GM12878 (cell line): ENCODE data around the gene PCK2. TPM values are rescaled to one million over a fixed set of nuclear protein-coding genes. Genes with fewer than 3 reads are reported as not detected.

Experiments
- ATAC-seq: fragments of 200-7000 bp; cut with Tn5 transposase; 3 replicates; pipeline ENCODE4 v1.9.1; 2020; ENCODE audit warnings: mild to moderate bottlenecking, moderate library complexity
- BruUV-seq: library from RNA; stranded (reverse); fragments of 400-500 nt; replicated peaks from 2 replicates; lab custom pipeline; 2021; lab: Mats Ljungman, UMichigan
- CTCF ChIA-PET: fragments of 300-600 bp; sonication (Branson Sonifier 250); formaldehyde crosslinking; extraction: SDS; loops from one replicate; lab custom pipeline; 2021; ENCODE audit warnings: inconsistent platforms; lab: Yijun Ruan, JAX
- POLR2A ChIA-PET: fragments of 350-600 bp; formaldehyde crosslinking; extraction: SDS; loops from one replicate; lab custom pipeline; 2021; ENCODE audit warnings: inconsistent platforms; lab: Charles Lee
- RAD21 ChIA-PET: fragments of 300-600 bp; sonication (Branson Sonifier 250); formaldehyde crosslinking; loops from one replicate; lab custom pipeline; 2023; ENCODE audit warnings: antibody characterized with exemption; ENCODE audit not compliant: unreplicated experiment; lab: Charles Lee
- SMC1A ChIA-PET: fragments of 300-600 bp; sonication (Branson Sonifier 250); formaldehyde crosslinking; loops from one replicate; lab custom pipeline; 2023; ENCODE audit not compliant: unreplicated experiment, uncharacterized antibody; lab: Charles Lee
- DNase-seq: peaks from one replicate; pipeline ENCODE4 v3.0.0-alpha.2; 2011; ENCODE audit warnings: low read depth, low spot score
- FAIRE-seq: peaks from 3 replicates; lab custom pipeline; 2011; peaks lifted over from hg19 to GRCh38; lab: Jason Lieb, UNC
- H2AFZ ChIP-seq: 2 replicates; pipeline ENCODE4 v1.6.0; 2011; ENCODE audit warnings: low read depth, low read length, control low read depth; ENCODE audit not compliant: control insufficient read depth
- H3K27ac ChIP-seq: 2 replicates; pipeline ENCODE4 v1.5.1; 2011; ENCODE audit warnings: control low read depth; ENCODE audit not compliant: control insufficient read depth, insufficient read depth
- H3K27me3 ChIP-seq, 2 experiments: replicated peaks in 1 of 2; 2 replicates each; pipeline versions ENCODE4 v1.6.0 to v1.6.1; 2011; ENCODE audit warnings: low read length in 1 of 2; ENCODE audit not compliant: control insufficient read depth in 2 of 2, insufficient read depth in 2 of 2
- H3K36me3 ChIP-seq, 2 experiments: 2 replicates each; pipeline ENCODE4 v1.5.1; 2011; ENCODE audit warnings: low read length in 1 of 2; ENCODE audit not compliant: control insufficient read depth in 2 of 2, insufficient read depth in 2 of 2
- H3K4me1 ChIP-seq: 2 replicates; pipeline ENCODE4 v1.6.1; 2011; ENCODE audit warnings: mild to moderate bottlenecking, low read length, moderate library complexity, mixed read lengths; ENCODE audit not compliant: control insufficient read depth, insufficient read depth
- H3K4me2 ChIP-seq: 2 replicates; pipeline ENCODE4 v1.6.0; 2011; ENCODE audit warnings: control low read depth; ENCODE audit not compliant: control insufficient read depth, insufficient read depth
- H3K4me3 ChIP-seq: fragments of 200-600 bp; sonication (generic); 2 replicates; pipeline ENCODE4 v1.5.1; 2016
- H3K79me2 ChIP-seq: 2 replicates; pipeline ENCODE4 v1.6.0; 2011; ENCODE audit warnings: low read length; ENCODE audit not compliant: control insufficient read depth, insufficient read depth
- H3K9ac ChIP-seq: 2 replicates; pipeline ENCODE4 v1.8.0; 2011; ENCODE audit warnings: low read length, control low read depth, mixed read lengths; ENCODE audit not compliant: control insufficient read depth, insufficient read depth
- H3K9me3 ChIP-seq: replicated peaks from 3 replicates; pipeline ENCODE4 v1.5.1; 2011; ENCODE audit warnings: mild to moderate bottlenecking, low read length; ENCODE audit not compliant: control insufficient read depth, insufficient read depth
- H4K20me1 ChIP-seq: 2 replicates; pipeline ENCODE4 v1.6.0; 2011; ENCODE audit not compliant: control insufficient read depth, insufficient read depth
- BCL11A ChIP-seq: IDR thresholded peaks from 2 replicates; pipeline ENCODE4 v1.6.1; 2011; ENCODE audit warnings: low read depth, low read length
- EGR1 ChIP-seq, 2 experiments: IDR thresholded peaks; 1 replicate in 1 of 2; 2 replicates in 1 of 2; pipeline ENCODE4 v1.6.1; 2011 to 2012; ENCODE audit warnings: low read depth in 2 of 2, low read length in 2 of 2, borderline replicate concordance in 1 of 2, mild to moderate bottlenecking in 1 of 2, moderate library complexity in 1 of 2
- GABPA ChIP-seq: IDR thresholded peaks from 2 replicates; pipeline ENCODE4 v1.6.1; 2014; ENCODE audit warnings: antibody characterized with exemption, low read depth, mild to moderate bottlenecking, inconsistent platforms
- IKZF1 ChIP-seq: fragments of 450-650 bp; conservative IDR thresholded peaks from 2 replicates; pipeline ENCODE4 v1.6.1; 2017; ENCODE audit warnings: antibody characterized with exemption, mild to moderate bottlenecking
- IKZF2 ChIP-seq, 2 experiments: fragments of 450-650 bp; IDR thresholded peaks; 2 replicates each; pipeline ENCODE4 v1.6.1; 2017; ENCODE audit warnings: mild to moderate bottlenecking in 2 of 2, moderate library complexity in 2 of 2
- SRF ChIP-seq, 2 experiments: IDR thresholded peaks; 2 replicates each; pipeline ENCODE4 v1.6.1; 2011; ENCODE audit warnings: low read depth in 2 of 2, low read length in 2 of 2, mild to moderate bottlenecking in 1 of 2, moderate library complexity in 1 of 2
- TCF7 ChIP-seq: IDR thresholded peaks from 2 replicates; pipeline ENCODE4 v1.6.1; 2014; ENCODE audit warnings: antibody characterized with exemption, borderline replicate concordance
- ZSCAN29 ChIP-seq: fragments of 450-650 bp; IDR thresholded peaks from 2 replicates; pipeline ENCODE4 v1.6.1; 2017; ENCODE audit warnings: mild to moderate bottlenecking, moderate library complexity
- WGBS: methylation state at CpG from one replicate; pipeline ENCODE4 v1.1.6; 2016; ENCODE audit warnings: low lambda C conversion rate; ENCODE audit not compliant: insufficient replicate concordance, insufficient coverage; ENCODE audit errors: missing lambda C conversion rate; 5-methylcytosine and 5-hydroxymethylcytosine counted together
- in situ Hi-C: fragments of 300-500 bp; cut with MboI; formaldehyde crosslinking; loops from 9 replicates; pipeline ENCODE4 v1.14.3; 2018; ENCODE audit warnings: mixed read lengths
- intact Hi-C: fragments of 100-400 bp; cut with micrococcal nuclease; formaldehyde crosslinking; loops from one replicate; pipeline ENCODE4 v1.14.2; 2022; ENCODE audit not compliant: unreplicated experiment
- polyA plus RNA-seq, 11 experiments: library from polyadenylated mRNA; depleted of rRNA in 4 of 11; unstranded in 6 of 11; stranded (reverse) in 5 of 11; fragments of >200 nt; fragmentation: Nextera tagmentation in 4 of 11; fragmentation: Illumina TruSeq in 1 of 11; extraction: Ambion mirVana in 4 of 11; extraction: Trizol in 1 of 11; gene quantifications; 1 replicate in 1 of 11; 2 replicates in 10 of 11; pipeline versions ENCODE4 v1.2.1 to v1.2.3, GENCODE V29; 2011 to 2016; ENCODE audit warnings: inconsistent platforms in 2 of 11, missing spikeins in 2 of 11, low read depth in 1 of 11
- total RNA-seq, 4 experiments: library from RNA; depleted of rRNA in 3 of 4; stranded (reverse); fragments of >200 nt in 3 of 4; fragmentation: Illumina TruSeq in 1 of 4; extraction: Trizol in 1 of 4; gene quantifications; 2 replicates each; pipeline versions ENCODE4 v1.2.1 to v1.2.3, GENCODE V29; 2013 to 2021

Gene PCK2
- total and polyA plus RNA-seq, 10 of the 15 experiments (the other 5 are each of a cell fraction or from before 2014, with no cell fraction given): 6.6 to 110 (median 44.6) TPM

DNA sequence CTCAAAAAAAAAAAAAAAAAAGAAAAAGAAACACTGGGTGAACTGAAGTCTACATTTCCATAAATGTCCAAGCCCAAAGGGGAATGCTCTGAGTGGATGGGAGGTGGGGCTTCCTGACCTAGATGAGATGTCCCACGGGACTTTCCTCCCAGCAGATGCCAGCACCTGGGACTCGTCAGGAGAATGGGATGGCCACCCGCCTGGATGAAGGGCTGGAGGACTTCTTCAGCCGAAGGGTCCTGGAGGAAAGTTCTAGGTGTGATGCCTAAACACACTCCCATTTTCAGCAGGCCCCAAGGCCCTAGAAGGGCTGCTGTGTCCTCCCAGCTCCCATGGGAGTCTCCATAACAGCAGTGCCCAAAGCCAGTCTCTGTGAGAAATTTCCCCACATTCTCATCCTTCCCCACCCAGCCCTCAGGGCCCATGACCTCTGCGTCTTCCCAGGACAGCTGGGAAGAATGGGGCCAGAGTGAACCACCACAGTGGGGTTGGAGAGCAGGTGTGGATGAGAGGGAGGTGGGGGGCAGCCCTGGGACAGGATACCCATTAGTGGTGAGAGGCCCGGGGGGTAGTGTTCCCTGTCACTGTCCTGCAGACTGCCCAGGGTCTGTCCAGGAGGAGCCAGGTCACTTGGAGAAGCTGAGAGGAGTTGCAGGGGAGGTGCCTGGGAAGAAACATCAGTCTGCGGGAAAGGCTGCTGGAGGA, 29.9 kb upstream of the PCK2 start:
- 39% methylated on average over 6 of the region's 7 CpGs for WGBS
- RAD21 ChIA-PET: no interaction called here
- Histone ChIP-seq H3K79me2 (no peaks in the 10 kb centered on the region), H3K4me3 (no peak overlapping the region), H3K36me3 (no peaks in the 10 kb centered on the region), H2AFZ (no peak overlapping the region), H3K4me1 (no peaks in the 10 kb centered on the region), H3K27me3 (peaks cover 0 to 2% of the 10 kb centered on the region in 2 experiments; a peak in 3 of 4 replicates), H3K9ac (no peak overlapping the region), H3K4me2 (no peak overlapping the region), H3K9me3 (no peaks in the 10 kb centered on the region), H4K20me1 (no peaks in the 10 kb centered on the region), H3K27ac (no peak overlapping the region)
- no peak for DNase-seq
- CTCF ChIA-PET: interaction anchor here (0.7 to 1.5 kb wide), 2 partner anchors 28 to 50 kb away, joined by 3 read pairs; no protein-coding TSS in a partner anchor
- no TSS peak for BruUV-seq
- in situ Hi-C loops (no loop called here), intact Hi-C loops (no loop called here)
- POLR2A ChIA-PET: interaction anchor here (1.0 kb wide), 1 partner anchor 30 kb away, joined by 3 read pairs; the partner anchor contains the start of gene PCK2
- ATAC-seq: no peak
- FAIRE-seq: no peak
- SMC1A ChIA-PET: interaction anchor here (1.3 to 1.6 kb wide), 2 partner anchors 16 to 44 kb away, joined by 5 to 6 read pairs; no protein-coding TSS in a partner anchor
- TF ChIP-seq SRF (IDR thresholded peaks at IDR 0.05; ENCODE audit: low read depth in 2 of 2, low read length in 2 of 2) (no peak), IKZF2 (IDR thresholded peaks at IDR 0.05) (no peak), IKZF1 (no peak), ZSCAN29 (no peak), GABPA (no peak), BCL11A (no peak), EGR1 (IDR thresholded peaks at IDR 0.05; ENCODE audit: borderline replicate concordance in 1 of 2, low read depth in 2 of 2, low read length in 2 of 2) (no peak), TCF7 (no peak)
- TF ChIP-seq, all 136 proteins: peak for 0
